Retina (tissue), 1 donor: ENCODE measurements around the gene KLHL24.
"Not testable (repeated sequence)": the region's sequence is repeated elsewhere in the genome, so short reads cannot be mapped to it uniquely, and the experiment has no call there.

Source experiments
- DNase-seq: peaks from one replicate; pipeline ENCODE4 v3.0.0-alpha.2; 2016

KLHL24 gene, protein sequence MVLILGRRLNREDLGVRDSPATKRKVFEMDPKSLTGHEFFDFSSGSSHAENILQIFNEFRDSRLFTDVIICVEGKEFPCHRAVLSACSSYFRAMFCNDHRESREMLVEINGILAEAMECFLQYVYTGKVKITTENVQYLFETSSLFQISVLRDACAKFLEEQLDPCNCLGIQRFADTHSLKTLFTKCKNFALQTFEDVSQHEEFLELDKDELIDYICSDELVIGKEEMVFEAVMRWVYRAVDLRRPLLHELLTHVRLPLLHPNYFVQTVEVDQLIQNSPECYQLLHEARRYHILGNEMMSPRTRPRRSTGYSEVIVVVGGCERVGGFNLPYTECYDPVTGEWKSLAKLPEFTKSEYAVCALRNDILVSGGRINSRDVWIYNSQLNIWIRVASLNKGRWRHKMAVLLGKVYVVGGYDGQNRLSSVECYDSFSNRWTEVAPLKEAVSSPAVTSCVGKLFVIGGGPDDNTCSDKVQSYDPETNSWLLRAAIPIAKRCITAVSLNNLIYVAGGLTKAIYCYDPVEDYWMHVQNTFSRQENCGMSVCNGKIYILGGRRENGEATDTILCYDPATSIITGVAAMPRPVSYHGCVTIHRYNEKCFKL

DNA sequence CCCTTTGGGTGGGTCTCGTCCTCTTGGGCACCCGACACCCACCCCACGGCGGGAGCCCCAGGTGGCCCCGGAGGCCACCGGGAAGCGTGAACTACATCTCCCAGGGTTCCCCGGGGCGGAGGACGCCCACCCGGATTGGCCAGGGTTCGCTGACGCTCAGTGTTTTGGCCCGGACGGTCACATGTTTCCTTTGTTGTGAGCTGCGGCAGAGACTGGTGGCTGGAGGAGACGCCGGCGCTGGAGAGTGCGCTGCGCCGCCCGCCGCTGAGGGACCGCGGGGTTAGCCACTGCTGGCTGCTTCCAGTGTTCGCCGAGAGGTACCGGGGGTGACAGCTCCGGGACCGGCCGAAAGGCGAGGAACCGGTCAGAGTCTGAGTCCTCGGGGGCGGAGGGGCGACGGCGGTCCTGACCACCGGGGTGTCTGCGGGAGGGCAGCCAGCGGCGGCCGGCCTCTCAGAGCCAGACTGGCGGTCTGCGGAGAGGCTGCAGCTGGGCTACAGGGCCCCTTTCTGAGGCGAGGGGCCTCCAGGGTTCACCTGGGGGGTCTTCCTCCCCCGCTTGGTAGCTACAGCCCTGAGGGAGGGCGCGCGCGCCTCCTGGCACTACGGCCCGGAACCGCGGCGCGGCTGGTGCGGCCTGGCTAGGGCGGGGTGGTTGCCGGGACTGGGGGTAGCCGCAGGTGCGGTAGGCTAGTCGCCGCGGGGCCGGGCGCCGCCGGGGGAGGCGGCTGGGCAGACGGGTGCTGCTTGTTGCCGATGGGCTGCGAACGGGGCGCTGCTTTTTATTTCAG, at the start of gene KLHL24:
Gene KLHL24, plus strand, starts transcription at position 193 of the 790 bp plus-strand sequence. CDS start 14,734 bp downstream, outside the sequence.
- peak; percentile 98 for DNase-seq

GRCh38 chr3:183586477-183586876, 48.9 kb upstream of the KLHL24 start:
- no peak for DNase-seq

GRCh38 chr3:183587336-183587735, 48.1 kb upstream of the KLHL24 start:
- no peak for DNase-seq

DNA sequence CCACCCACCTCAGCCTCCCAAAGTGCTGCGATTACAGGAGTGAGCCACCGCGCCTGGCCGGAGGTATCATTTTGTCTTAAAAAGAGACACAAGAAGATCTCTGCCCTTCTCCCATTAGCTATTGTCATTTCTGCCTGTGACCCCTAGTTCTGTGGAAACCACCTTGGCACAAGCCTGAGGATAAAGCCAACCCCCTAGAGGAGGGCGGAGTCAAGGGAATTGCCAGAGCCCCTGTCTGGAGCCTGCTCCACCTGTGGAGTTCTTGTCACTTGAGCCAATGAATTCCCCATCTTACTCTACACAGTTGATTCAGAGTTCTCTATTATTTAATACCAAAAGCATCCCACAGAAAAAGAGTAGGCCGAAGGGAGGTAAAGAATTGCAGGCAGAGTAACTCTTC, 45.0 kb upstream of the KLHL24 start:
- DNase-seq, result no peak

DNA sequence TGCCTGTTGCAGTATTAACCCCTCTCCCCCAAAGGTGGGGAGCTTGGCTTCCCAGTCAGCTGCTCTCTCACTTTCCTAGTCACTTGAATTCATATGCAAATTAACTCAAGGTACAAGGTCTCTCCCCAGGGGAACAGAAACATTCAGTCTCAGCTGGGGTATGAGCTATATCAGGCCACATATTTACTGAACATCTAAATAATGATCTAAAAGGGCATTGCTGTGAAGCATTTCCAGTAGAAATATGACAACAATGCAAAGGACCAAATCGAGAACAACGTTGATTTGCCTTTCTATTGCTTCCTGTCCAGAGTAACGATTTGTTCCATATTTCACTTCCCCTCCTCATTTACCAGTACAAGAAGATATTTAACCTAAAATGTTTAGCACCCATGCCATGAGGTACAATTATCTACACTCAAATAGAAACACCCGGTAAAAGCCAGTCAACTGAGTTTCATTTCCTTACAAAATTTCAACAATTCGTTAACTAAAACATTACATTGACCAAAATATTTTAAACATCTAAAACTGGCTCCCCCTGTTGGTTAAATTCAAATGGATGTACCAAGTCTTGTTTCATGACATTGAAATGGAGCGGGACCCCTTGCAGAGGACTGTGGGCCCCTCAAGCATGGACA, 43.4 kb upstream of the KLHL24 start:
- DNase-seq, result no peak

DNA sequence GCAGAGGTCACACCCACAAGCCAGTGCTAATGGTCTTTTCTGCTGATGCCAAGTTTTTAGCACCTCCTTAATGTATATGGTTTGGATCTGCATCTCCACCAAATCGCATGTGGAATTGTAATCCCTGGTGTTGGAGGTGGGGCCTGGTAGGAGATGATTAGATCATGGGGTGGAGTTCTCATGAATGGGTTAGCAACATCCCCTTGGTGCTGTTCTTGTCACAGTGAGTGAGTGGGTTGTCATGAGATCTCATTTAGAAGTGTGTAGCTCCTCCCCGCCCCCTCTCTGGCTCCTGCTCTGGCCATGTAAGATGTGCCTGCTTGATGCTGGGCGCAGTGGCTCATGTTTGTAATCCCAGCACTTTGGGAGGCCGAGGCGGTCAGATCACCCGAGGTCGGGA, 42.6 kb upstream of the KLHL24 start:
- DNase-seq, result no peak

GRCh38 chr3:183594636-183595035, 40.8 kb upstream of the KLHL24 start:
- DNase-seq, result no peak

GRCh38 chr3:183597959-183598358, 37.5 kb upstream of the KLHL24 start:
- no peak for DNase-seq

GRCh38 chr3:183611326-183611725, 24.1 kb upstream of the KLHL24 start:
- DNase-seq, result not testable (repeated sequence)

DNA sequence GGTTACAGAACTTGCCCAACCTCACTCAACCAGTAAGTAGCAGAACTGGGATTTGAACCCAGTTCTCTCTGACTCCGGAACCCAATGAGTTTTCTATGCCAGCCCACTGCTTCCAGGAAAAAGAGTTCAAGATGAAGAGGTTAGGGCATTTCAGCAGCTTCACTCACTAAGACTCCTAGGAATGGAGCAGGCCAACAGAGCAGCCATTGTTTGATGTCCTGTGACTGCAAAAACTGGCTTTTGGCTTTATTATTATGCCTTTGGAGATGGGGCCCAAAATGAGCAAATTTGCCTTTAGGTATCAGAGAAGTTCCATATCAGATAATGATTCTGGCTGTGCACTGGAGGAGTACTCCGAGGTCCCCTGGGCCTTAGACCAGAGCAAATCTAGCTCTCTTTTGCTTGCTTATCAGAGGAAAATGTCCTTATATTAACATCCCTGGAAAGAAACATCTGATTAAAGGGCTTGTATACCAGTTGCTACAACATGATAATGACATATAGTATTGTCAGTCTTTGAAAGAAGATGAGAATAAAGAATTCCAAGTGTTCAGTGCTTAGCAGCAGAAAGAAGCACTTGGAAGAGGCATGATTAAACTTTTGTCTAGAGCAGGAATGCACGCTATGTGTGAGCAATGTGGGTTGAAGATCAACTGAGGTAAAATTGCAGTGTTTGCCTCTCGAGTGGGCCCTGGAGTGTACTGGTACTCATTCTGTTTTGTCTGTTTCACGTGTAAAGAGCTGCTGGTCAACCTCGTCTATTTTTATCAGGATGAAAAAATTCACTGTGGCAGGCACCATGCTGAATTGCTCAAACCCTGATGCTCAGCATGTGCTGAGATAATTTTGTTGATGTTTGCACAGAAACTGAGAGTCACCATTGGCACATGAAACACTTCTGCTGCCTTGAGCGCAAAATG, 21.8 kb upstream of the KLHL24 start:
- DNase-seq, result no peak

- DNase-seq, result no peak
Observed at GRCh38 chr3:183618542-183618941, 16.9 kb upstream of the KLHL24 start.

- no peak for DNase-seq
Observed at GRCh38 chr3:183619010-183619409, 16.4 kb upstream of the KLHL24 start.

DNA sequence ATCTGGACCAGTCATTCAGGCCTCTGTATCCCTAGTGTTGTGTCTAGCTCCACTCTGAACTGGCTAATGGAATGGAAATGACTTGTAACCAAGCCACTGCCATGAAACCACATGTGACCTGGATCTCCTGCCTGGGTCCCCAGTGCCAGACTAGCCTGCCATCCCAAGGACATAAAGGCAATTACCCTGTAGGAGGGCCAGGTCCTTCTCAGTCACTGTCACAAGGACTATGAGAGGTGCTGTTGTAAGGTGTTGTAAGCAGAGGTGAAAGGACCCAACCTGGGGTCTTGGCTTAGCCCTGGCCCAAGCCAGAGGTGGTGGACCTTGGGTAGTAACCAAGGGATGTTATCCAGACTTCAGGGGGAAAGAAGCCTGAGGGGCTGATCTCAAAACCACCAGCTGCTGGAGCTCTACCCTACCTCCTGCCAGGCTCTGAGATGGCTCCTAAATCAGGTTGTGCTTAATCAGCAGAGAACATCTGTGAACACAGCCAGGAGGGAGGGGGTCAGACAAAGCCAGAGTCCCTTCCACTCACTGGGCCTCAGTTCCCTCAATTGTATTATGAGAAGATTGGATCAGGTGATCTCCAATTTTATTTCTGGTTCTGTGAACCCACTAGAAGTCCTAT, 15.7 kb upstream of the KLHL24 start:
- no peak for DNase-seq

DNA sequence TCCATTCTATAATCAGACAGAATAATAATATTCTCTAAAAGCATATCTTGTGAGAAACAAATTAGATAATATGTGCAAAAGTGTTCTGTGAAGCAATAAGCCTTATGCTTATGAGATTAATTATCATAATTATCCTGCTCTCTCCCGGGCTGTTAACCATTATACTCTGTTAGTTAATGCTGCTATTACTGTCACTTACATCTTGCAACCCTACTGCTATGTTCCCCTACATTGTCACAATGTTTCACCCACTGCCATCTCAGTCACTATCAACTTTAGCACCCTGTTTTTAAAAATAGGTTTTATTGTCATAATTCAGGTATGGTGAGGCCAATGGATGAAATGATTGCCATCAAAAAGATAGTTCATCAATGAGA, 15.2 kb upstream of the KLHL24 start:
- no peak for DNase-seq

- DNase-seq, result not testable (repeated sequence)
Observed at GRCh38 chr3:183622473-183622872, 12.9 kb upstream of the KLHL24 start.

GRCh38 chr3:183626877-183627594, 8.4 kb upstream of the KLHL24 start:
- no peak for DNase-seq

- DNase-seq, result no peak
Observed at GRCh38 chr3:183629546-183630301, 5.7 kb upstream of the KLHL24 start.

DNA sequence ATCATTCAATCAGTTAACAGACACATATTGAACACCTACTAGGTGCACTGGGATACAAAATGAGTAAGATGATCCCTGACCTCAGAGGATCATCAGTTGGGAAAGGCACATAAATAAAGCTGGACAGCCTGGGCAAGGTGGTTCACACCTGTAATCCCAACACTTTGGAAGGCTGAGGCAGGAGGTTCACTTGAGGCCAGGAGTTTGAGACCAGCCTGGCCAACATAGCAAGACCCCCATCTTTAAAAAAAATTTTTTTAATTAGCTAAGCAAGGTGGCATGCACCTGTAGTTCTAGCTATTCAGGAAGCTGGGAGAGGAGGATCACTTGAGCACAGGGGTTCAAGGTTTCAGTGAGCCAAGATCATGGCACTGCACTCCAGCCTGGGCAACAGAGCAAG, 3.7 kb upstream of the KLHL24 start:
- DNase-seq, result no peak

DNA sequence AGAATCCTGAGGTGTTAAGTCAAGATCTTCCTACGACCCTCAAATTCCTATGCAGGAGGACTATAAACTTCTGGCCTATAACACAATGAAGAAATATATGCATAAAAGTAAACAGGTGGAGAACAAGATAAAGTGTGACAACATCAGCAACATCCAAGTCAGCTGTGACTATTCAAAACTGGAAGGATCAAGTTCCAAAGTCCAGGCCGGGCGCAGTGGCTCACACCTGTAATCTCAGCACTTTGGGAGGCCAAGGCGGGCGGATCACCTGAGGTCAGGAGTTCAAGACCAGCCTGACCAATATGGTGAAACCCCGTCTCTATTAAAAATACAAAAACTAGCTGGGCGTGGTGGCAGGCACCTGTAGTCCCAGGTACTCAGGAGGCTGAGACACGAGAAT, 2.7 kb upstream of the KLHL24 start:
- DNase-seq, result not testable (repeated sequence)

- DNase-seq, result no peak
Observed at GRCh38 chr3:183634707-183635106, 716 bp upstream of the KLHL24 start.
